CD4-positive, alpha-beta T cell (primary cell): Measurements from ENCODE around the gene TNXB. TPM values are rescaled to one million over a fixed set of nuclear protein-coding genes. Genes with fewer than 3 reads are reported as not detected.

ENCODE experiments used
- ATAC-seq: fragments of 200-7000 bp; cut with Tn5 transposase; one replicate; pipeline ENCODE4 v1.10.0; 2022; ENCODE audit warnings: mild to moderate bottlenecking; ENCODE audit not compliant: poor library complexity
- CTCF ChIA-PET: fragments of 350-600 bp; sonication (Branson Sonifier 250); formaldehyde crosslinking; loops from one replicate; lab custom pipeline; 2021; ENCODE audit warnings: antibody characterized with exemption, inconsistent platforms; lab: Charles Lee
- POLR2A ChIA-PET: fragments of 350-600 bp; sonication (Branson Sonifier 250); formaldehyde crosslinking; loops from one replicate; lab custom pipeline; 2021; ENCODE audit warnings: antibody characterized with exemption, inconsistent platforms; lab: Charles Lee
- DNase-seq, 14 experiments: peaks; one replicate each; pipeline ENCODE4 v3.0.0-alpha.2; 2013 to 2020; ENCODE audit warnings: mixed read lengths in 2 of 14
- H3K27ac ChIP-seq, 2 donors: one replicate each; pipeline versions ENCODE4 v1.5.1 to v1.7.0; 2013; ENCODE audit warnings: low read length in 2 of 2, low read depth in 1 of 2, mild to moderate bottlenecking in 1 of 2
- H3K27me3 ChIP-seq, 2 experiments: 1 replicate in 1 of 2; 2 replicates in 1 of 2; pipeline versions ENCODE4 v1.6.1 to v1.7.0; 2013; ENCODE audit warnings: low read length in 2 of 2, control low read depth in 1 of 2, mild to moderate bottlenecking in 1 of 2, moderate library complexity in 1 of 2; ENCODE audit not compliant: insufficient read depth in 2 of 2, control insufficient read depth in 1 of 2
- H3K36me3 ChIP-seq: one replicate; pipeline ENCODE4 v1.6.1; 2013; ENCODE audit warnings: low read length, control low read depth; ENCODE audit not compliant: insufficient read depth
- H3K4me1 ChIP-seq: one replicate; pipeline ENCODE4 v1.6.1; 2013; ENCODE audit warnings: low read length, control low read depth; ENCODE audit not compliant: insufficient read depth
- H3K4me3 ChIP-seq: one replicate; pipeline ENCODE4 v1.5.1; 2013; ENCODE audit warnings: mild to moderate bottlenecking, low read length, moderate library complexity
- H3K9me3 ChIP-seq, 2 experiments: 1 replicate in 1 of 2; 2 replicates in 1 of 2; pipeline versions ENCODE4 v1.6.1 to v1.7.0; 2013; ENCODE audit warnings: low read length in 2 of 2, mild to moderate bottlenecking in 2 of 2, control low read depth in 1 of 2, moderate library complexity in 1 of 2; ENCODE audit not compliant: control insufficient read depth in 1 of 2, insufficient read depth in 1 of 2
- H3K27ac Mint-ChIP-seq: one replicate; pipeline ENCODE4 v1.8.0; 2020; ENCODE audit warnings: mixed read lengths
- H3K27me3 Mint-ChIP-seq: one replicate; pipeline ENCODE4 v1.8.0; 2021; ENCODE audit warnings: mixed read lengths
- H3K36me3 Mint-ChIP-seq: one replicate; pipeline ENCODE4 v1.8.0; 2021; ENCODE audit warnings: low read depth, mixed read lengths
- H3K4me1 Mint-ChIP-seq: one replicate; pipeline ENCODE4 v1.8.0; 2021; ENCODE audit warnings: low read depth, mixed read lengths
- H3K4me3 Mint-ChIP-seq: one replicate; pipeline ENCODE4 v1.8.0; 2020; ENCODE audit warnings: mild to moderate bottlenecking, mixed read lengths
- H3K9me3 Mint-ChIP-seq: one replicate; pipeline ENCODE4 v1.8.0; 2020; ENCODE audit warnings: mixed read lengths
- CTCF ChIP-seq: fragments of 200-600 bp; IDR thresholded peaks from one replicate; pipeline ENCODE4 v1.8.0; 2022; ENCODE audit warnings: antibody characterized with exemption, mild to moderate bottlenecking
- intact Hi-C, 2 experiments: fragments of 100-400 bp; cut with DNase I in 1 of 2; cut with micrococcal nuclease in 1 of 2; formaldehyde crosslinking; loops; one replicate each; pipeline versions ENCODE4 v1.15.1 to v1.9.0; 2023 to 2025; cut with DNase I, micrococcal nuclease
- total RNA-seq, 174 experiments: library from RNA in 2 of 174; stranded (reverse) in 2 of 174; gene quantifications; one replicate each; pipeline ENCODE4 v1.2.3 and lab custom pipeline; 2021 to 2026

The TNXB gene
- total RNA-seq, 2 experiments from 2014 or later: 8.3 to 9.0 TPM

GRCh38 chr6:32123681-32124080 lies 14.5 kb upstream of the TNXB start:
- H3K4me1 Mint-ChIP-seq: peaks cover 46% of the 10 kb centered on the region
- POLR2A ChIA-PET: interaction anchor here (1.1 kb wide), 1 partner anchor 17 kb away, joined by 3 read pairs; no protein-coding TSS in a partner anchor

DNA sequence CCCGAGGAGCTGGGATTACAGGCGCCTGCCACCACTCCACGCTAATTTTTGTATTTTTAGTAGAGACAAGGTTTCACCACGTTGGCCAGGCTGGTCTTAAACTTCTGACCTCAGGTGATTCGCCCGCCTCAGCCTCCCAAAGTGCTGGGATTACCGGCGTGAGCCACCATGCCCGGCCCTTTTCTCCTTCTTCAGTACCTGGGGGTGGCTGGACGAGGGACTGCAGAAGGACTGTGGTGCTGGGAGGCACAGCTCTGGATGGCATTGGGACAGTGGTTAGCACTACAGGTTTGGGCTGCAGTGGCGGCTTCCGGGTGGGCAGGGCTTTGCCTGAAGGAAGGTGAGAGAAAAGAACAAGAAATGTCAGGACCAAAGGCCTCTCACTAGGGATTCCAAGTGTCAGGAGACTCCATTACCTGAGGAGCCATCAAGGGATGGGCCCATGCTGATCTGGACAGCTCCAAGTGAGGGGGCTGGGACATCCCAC lies 11.5 kb upstream of the TNXB start:
- H3K4me3 ChIP-seq: no peak overlapping the region
- H3K36me3 ChIP-seq: peaks cover 86% of the 10 kb centered on the region
- TF ChIP-seq CTCF: no peak
- peaks cover 10% of the 10 kb centered on the region for H3K4me1 ChIP-seq
- no peaks in the 10 kb centered on the region for H3K9me3 ChIP-seq
- peaks cover 92% of the 10 kb centered on the region for H3K36me3 Mint-ChIP-seq
- no peak overlapping the region for H3K27ac ChIP-seq
- ChIA-PET POLR2A (no interaction called here), CTCF (no interaction called here)
- no peak for DNase-seq
- no peaks in the 10 kb centered on the region for H3K27me3 ChIP-seq
- intact Hi-C loops: loop anchor here in 1 of 2 experiments (10.0 kb wide), 1 partner anchor 734 kb away; the partner anchor contains the start of genes PSMB9 and TAP1
- no peak overlapping the region for H3K27ac Mint-ChIP-seq
- ATAC-seq: no peak
- no peak overlapping the region for H3K4me3 Mint-ChIP-seq
- peaks cover 21% of the 10 kb centered on the region for H3K4me1 Mint-ChIP-seq
- no peaks in the 10 kb centered on the region for H3K9me3 Mint-ChIP-seq
- no peaks in the 10 kb centered on the region for H3K27me3 Mint-ChIP-seq

More at GRCh38 chr6:32123681-32124080, 14.5 kb upstream of the TNXB start:
- CTCF ChIA-PET: no interaction called here
- Mint-ChIP-seq H3K4me3 (no peak overlapping the region), H3K27me3 (no peaks in the 10 kb centered on the region), H3K9me3 (no peaks in the 10 kb centered on the region), H3K36me3 (peaks cover 86% of the 10 kb centered on the region), H3K27ac (no peak overlapping the region)
- intact Hi-C loops: loop anchor here in 1 of 2 experiments (10.0 kb wide), 1 partner anchor 731 kb away; the partner anchor contains the start of genes PSMB9 and TAP1
- Histone ChIP-seq H3K4me1 (peaks cover 34% of the 10 kb centered on the region), H3K9me3 (no peaks in the 10 kb centered on the region), H3K27me3 (no peaks in the 10 kb centered on the region), H3K36me3 (peaks cover 70% of the 10 kb centered on the region), H3K4me3 (no peak overlapping the region), H3K27ac (no peak overlapping the region)
- no peak for TF ChIP-seq CTCF
- ATAC-seq: no peak
- no peak for DNase-seq

GRCh38 chr6:32118782-32119628 lies 9.9 kb upstream of the TNXB start:
- ChIA-PET POLR2A (interaction anchor here (0.6 to 3.2 kb wide), 5 partner anchors 9 to 160 kb away, joined by 3 to 18 read pairs (median 5); partner anchors contain the start of genes ATF6B, GPSM3, PBX2 and SKIC2), CTCF (interaction anchor here (0.6 to 2.0 kb wide), 10 partner anchors 9 to 77 kb away, joined by 3 to 11 read pairs (median 5); partner anchors contain the start of genes ATF6B, FKBPL and PRRT1)
- Histone ChIP-seq H3K9me3 (no peaks in the 10 kb centered on the region), H3K4me3 (no peak overlapping the region), H3K36me3 (peaks cover 81% of the 10 kb centered on the region), H3K27ac (no peak overlapping the region), H3K4me1 (peaks cover 10% of the 10 kb centered on the region), H3K27me3 (no peaks in the 10 kb centered on the region)
- no peak overlapping the region for H3K4me3 Mint-ChIP-seq
- H3K36me3 Mint-ChIP-seq: peaks cover 93% of the 10 kb centered on the region
- H3K9me3 Mint-ChIP-seq: no peaks in the 10 kb centered on the region
- H3K27ac Mint-ChIP-seq: no peak overlapping the region
- ATAC-seq (peak; percentile 82), DNase-seq (peak; percentile 44 to 83 (median 64))
- H3K27me3 Mint-ChIP-seq: no peaks in the 10 kb centered on the region
- intact Hi-C loops: loop anchor here (1.0 to 5.0 kb wide), 5 partner anchors 35 to 123 kb away; partner anchors contain the start of genes PPT2 (in 2 of the 2) and GPSM3 (in 1 of the 2)
- peaks cover 13% of the 10 kb centered on the region for H3K4me1 Mint-ChIP-seq
- peak; percentile 81 for TF ChIP-seq CTCF
